DND-41 (cell line): ENCODE results near the gene TSSK2.

Experiments used
- ATAC-seq: fragments of 200-7000 bp; cut with Tn5 transposase; 3 replicates; pipeline ENCODE4 v1.9.1; 2021; ENCODE audit warnings: low read depth; ENCODE audit not compliant: insufficient read depth
- DNase-seq: peaks from one replicate; pipeline ENCODE4 v3.0.0-alpha.2; 2020
- H2AFZ ChIP-seq: 2 replicates; pipeline ENCODE4 v1.6.0; 2012; ENCODE audit warnings: low read depth, low read length
- H3K27ac ChIP-seq: 2 replicates; pipeline ENCODE4 v1.5.1; 2012; ENCODE audit warnings: low read length, inconsistent platforms
- H3K27me3 ChIP-seq: fragments of 200-600 bp; sonication (generic); 2 replicates; pipeline ENCODE4 v1.6.0; 2012; ENCODE audit warnings: low read length, mild to moderate bottlenecking, inconsistent platforms; ENCODE audit not compliant: insufficient read depth, poor library complexity
- H3K36me3 ChIP-seq: 2 replicates; pipeline ENCODE4 v1.5.1; 2012; ENCODE audit warnings: low read length, inconsistent platforms; ENCODE audit not compliant: insufficient read depth
- H3K4me1 ChIP-seq: 2 replicates; pipeline ENCODE4 v1.5.1; 2012; ENCODE audit warnings: mild to moderate bottlenecking, low read length; ENCODE audit not compliant: insufficient read depth
- H3K4me2 ChIP-seq: 2 replicates; pipeline ENCODE4 v1.6.0; 2012; ENCODE audit warnings: mild to moderate bottlenecking, moderate library complexity, low read length, inconsistent platforms; ENCODE audit not compliant: insufficient read depth
- H3K4me3 ChIP-seq, 2 experiments: fragments of 200-600 bp in 1 of 2; shearing (Covaris generic) in 1 of 2; 2 replicates each; pipeline ENCODE4 v1.5.1; 2012 to 2016; ENCODE audit warnings: inconsistent platforms in 2 of 2, low read length in 2 of 2, mild to moderate bottlenecking in 2 of 2, low read depth in 1 of 2, moderate library complexity in 1 of 2
- H3K79me2 ChIP-seq: 2 replicates; pipeline ENCODE4 v1.6.0; 2012; ENCODE audit warnings: low read length, inconsistent platforms; ENCODE audit not compliant: insufficient read depth
- H3K9ac ChIP-seq: 2 replicates; pipeline ENCODE4 v1.6.0; 2012; ENCODE audit warnings: low read depth, mild to moderate bottlenecking, inconsistent platforms, low read length, moderate library complexity
- H3K9me3 ChIP-seq: 2 replicates; pipeline ENCODE4 v1.5.1; 2012; ENCODE audit warnings: low read length, moderate library complexity, mild to moderate bottlenecking, inconsistent platforms; ENCODE audit not compliant: insufficient read depth, severe bottlenecking
- H4K20me1 ChIP-seq: 2 replicates; pipeline ENCODE4 v1.6.0; 2012; ENCODE audit warnings: low read length; ENCODE audit not compliant: insufficient read depth
- EZH2 ChIP-seq: IDR thresholded peaks from 3 replicates; pipeline ENCODE4 v1.6.1; 2012; ENCODE audit warnings: borderline replicate concordance, low read depth, mild to moderate bottlenecking, moderate library complexity, low read length, inconsistent platforms; ENCODE audit not compliant: severe bottlenecking
- TF ChIP-seq, protein P1 (sequence below): IDR thresholded peaks from 2 replicates; pipeline ENCODE4 v1.5.1; 2012; ENCODE audit warnings: borderline replicate concordance, low read length, moderate library complexity, mild to moderate bottlenecking; ENCODE audit not compliant: poor library complexity, severe bottlenecking; ENCODE audit errors: extremely low read depth

TSSK2 gene

DNA sequence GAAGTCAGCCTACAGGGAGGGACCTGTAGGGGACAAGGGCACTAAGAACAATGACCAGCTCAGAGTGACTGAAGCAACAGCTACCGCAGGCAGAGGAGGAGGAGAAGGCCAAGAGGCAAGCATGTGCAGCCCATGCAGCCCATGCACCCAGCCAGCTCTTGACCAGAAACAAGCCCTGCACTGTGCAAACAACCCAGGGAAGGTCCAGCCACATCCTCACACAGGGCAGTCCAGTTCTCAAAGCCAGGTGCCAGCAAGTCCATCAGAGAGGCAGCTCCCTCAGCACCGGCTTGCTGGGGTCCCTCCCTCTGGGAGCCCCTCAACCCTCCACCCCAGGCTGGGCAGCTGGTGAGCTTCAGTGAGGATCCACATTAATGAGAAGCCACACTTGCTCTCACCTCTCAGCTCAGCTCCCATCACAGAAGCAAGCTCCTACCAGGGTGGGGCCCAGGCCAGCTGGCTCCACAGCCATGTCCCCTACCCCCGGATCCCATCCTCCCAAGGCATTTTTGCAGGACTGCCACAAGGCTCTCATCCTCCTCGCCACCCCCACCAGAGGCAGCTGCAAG, 16.0 kb upstream of the TSSK2 start:
- H3K4me2 ChIP-seq: no peak overlapping the region
- H3K27ac ChIP-seq: no peak overlapping the region
- H3K4me3 ChIP-seq: no peak overlapping the region
- H4K20me1 ChIP-seq: peaks cover 68% of the 10 kb centered on the region
- no peak for DNase-seq
- H3K27me3 ChIP-seq: no peaks in the 10 kb centered on the region
- H3K4me1 ChIP-seq: peaks cover 38% of the 10 kb centered on the region
- peaks cover 38% of the 10 kb centered on the region for H3K36me3 ChIP-seq
- no peak for TF ChIP-seq EZH2
- TF ChIP-seq, protein P1, sequence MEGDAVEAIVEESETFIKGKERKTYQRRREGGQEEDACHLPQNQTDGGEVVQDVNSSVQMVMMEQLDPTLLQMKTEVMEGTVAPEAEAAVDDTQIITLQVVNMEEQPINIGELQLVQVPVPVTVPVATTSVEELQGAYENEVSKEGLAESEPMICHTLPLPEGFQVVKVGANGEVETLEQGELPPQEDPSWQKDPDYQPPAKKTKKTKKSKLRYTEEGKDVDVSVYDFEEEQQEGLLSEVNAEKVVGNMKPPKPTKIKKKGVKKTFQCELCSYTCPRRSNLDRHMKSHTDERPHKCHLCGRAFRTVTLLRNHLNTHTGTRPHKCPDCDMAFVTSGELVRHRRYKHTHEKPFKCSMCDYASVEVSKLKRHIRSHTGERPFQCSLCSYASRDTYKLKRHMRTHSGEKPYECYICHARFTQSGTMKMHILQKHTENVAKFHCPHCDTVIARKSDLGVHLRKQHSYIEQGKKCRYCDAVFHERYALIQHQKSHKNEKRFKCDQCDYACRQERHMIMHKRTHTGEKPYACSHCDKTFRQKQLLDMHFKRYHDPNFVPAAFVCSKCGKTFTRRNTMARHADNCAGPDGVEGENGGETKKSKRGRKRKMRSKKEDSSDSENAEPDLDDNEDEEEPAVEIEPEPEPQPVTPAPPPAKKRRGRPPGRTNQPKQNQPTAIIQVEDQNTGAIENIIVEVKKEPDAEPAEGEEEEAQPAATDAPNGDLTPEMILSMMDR: no peak
- no peak overlapping the region for H3K9ac ChIP-seq
- H3K79me2 ChIP-seq: peaks cover 94% of the 10 kb centered on the region
- H2AFZ ChIP-seq: no peak overlapping the region
- ATAC-seq: no peak
- H3K9me3 ChIP-seq: no peaks in the 10 kb centered on the region

DNA sequence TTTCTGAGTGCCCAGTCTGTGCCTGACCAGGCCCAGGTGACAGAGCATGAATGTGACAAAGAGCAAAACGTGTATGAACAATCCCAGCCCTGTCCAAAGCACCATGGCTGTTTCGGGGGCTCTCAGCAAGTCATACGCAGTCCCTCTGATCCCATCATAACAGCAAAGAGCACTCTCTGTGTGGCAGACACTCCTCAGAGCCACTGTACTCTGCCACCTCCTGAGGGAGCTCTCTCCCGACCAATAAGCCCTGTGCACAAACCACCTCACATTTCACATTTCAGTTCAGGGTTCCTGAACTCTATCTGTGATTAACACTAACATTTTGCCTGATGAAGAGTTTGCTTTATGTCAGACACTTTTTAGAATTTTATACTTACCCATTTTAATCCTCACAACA, 15.5 kb upstream of the TSSK2 start:
- no peak overlapping the region for H3K4me3 ChIP-seq
- no peak overlapping the region for H3K9ac ChIP-seq
- peaks cover 95% of the 10 kb centered on the region for H3K79me2 ChIP-seq
- no peak for DNase-seq
- peaks cover 38% of the 10 kb centered on the region for H3K4me1 ChIP-seq
- peak; percentile 68 for ATAC-seq
- no peak overlapping the region for H3K27ac ChIP-seq
- peaks cover 71% of the 10 kb centered on the region for H4K20me1 ChIP-seq
- no peaks in the 10 kb centered on the region for H3K9me3 ChIP-seq
- H3K4me2 ChIP-seq: no peak overlapping the region
- H3K27me3 ChIP-seq: no peaks in the 10 kb centered on the region
- peaks cover 44% of the 10 kb centered on the region for H3K36me3 ChIP-seq
- H2AFZ ChIP-seq: no peak overlapping the region
- no peak for TF ChIP-seq EZH2
- TF ChIP-seq, protein P1: peak; percentile 53

DNA sequence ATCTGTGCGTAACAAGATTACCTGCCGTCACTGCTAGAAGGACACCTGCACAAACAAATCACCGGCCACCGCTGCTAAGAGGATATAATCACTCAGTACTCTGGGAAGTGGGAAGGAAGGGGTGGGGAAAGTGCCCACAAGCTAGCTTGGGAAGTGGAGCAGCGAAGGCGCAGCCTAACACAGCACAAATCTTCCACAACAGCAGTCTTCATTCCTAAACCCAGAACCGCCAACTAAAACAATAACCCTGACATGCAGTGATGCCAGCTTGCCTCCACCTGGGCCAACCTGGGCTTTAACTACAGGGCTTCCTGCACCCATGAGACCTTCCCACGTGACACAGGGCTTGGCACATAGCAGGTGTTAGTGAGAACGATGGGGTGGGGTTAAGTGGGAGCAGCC, 14.0 kb upstream of the TSSK2 start:
- peaks cover 98% of the 10 kb centered on the region for H3K79me2 ChIP-seq

More for the DNA sequence above, 14.0 kb upstream of the TSSK2 start:
- Histone ChIP-seq H3K9ac (no peak overlapping the region), H2AFZ (no peak overlapping the region), H3K4me2 (no peak overlapping the region), H3K36me3 (peaks cover 50% of the 10 kb centered on the region), H3K27ac (no peak overlapping the region), H3K4me1 (peaks cover 38% of the 10 kb centered on the region), H3K4me3 (no peak overlapping the region), H3K9me3 (no peaks in the 10 kb centered on the region), H4K20me1 (peaks cover 74% of the 10 kb centered on the region), H3K27me3 (no peaks in the 10 kb centered on the region)
- no peak for ATAC-seq
- TF ChIP-seq, protein P1: no peak
- no peak for TF ChIP-seq EZH2
- no peak for DNase-seq
